Thyroid gland (tissue), 4 donors: ENCODE data around the gene SH3BP1.

Source experiments
- CTCF ChIP-seq, 6 experiments: fragments of 200-600 bp in 3 of 6; fragments of 450-650 bp in 3 of 6; sonication (generic) in 3 of 6; IDR thresholded peaks; one replicate each; pipeline ENCODE4 v1.5.1; 2016 to 2019; ENCODE audit warnings: antibody characterized with exemption in 6 of 6, mild to moderate bottlenecking in 2 of 6, inconsistent platforms in 1 of 6, moderate library complexity in 1 of 6
- POLR2A ChIP-seq, 2 donors: fragments of 450-650 bp; IDR thresholded peaks; one replicate each; pipeline ENCODE4 v1.6.1; 2017; ENCODE audit warnings: antibody characterized with exemption in 2 of 2, mild to moderate bottlenecking in 2 of 2, moderate library complexity in 1 of 2

- TF ChIP-seq CTCF (IDR thresholded peaks at IDR 0.05) = no peak
- TF ChIP-seq POLR2A (IDR thresholded peaks at IDR 0.05) = no peak
These were observed 24.2 kb downstream of the SH3BP1 start for GRCh38 chr22:37663521-37664140.
